GM12878 (cell line): ENCODE measurements around the gene DPF3. TPM values are rescaled to one million over a fixed set of nuclear protein-coding genes. Genes with fewer than 3 reads are reported as not detected.

Source experiments
- ATAC-seq: fragments of 200-7000 bp; cut with Tn5 transposase; 3 replicates; pipeline ENCODE4 v1.9.1; 2020; ENCODE audit warnings: mild to moderate bottlenecking, moderate library complexity
- BruUV-seq: library from RNA; stranded (reverse); fragments of 400-500 nt; replicated peaks from 2 replicates; lab custom pipeline; 2021; lab: Mats Ljungman, UMichigan
- CTCF ChIA-PET: fragments of 300-600 bp; sonication (Branson Sonifier 250); formaldehyde crosslinking; extraction: SDS; loops from one replicate; lab custom pipeline; 2021; ENCODE audit warnings: inconsistent platforms; lab: Yijun Ruan, JAX
- POLR2A ChIA-PET: fragments of 350-600 bp; formaldehyde crosslinking; extraction: SDS; loops from one replicate; lab custom pipeline; 2021; ENCODE audit warnings: inconsistent platforms; lab: Charles Lee
- RAD21 ChIA-PET: fragments of 300-600 bp; sonication (Branson Sonifier 250); formaldehyde crosslinking; loops from one replicate; lab custom pipeline; 2023; ENCODE audit warnings: antibody characterized with exemption; ENCODE audit not compliant: unreplicated experiment; lab: Charles Lee
- SMC1A ChIA-PET: fragments of 300-600 bp; sonication (Branson Sonifier 250); formaldehyde crosslinking; loops from one replicate; lab custom pipeline; 2023; ENCODE audit not compliant: unreplicated experiment, uncharacterized antibody; lab: Charles Lee
- DNase-seq: peaks from one replicate; pipeline ENCODE4 v3.0.0-alpha.2; 2011; ENCODE audit warnings: low read depth, low spot score
- FAIRE-seq: peaks from 3 replicates; lab custom pipeline; 2011; peaks lifted over from hg19 to GRCh38; lab: Jason Lieb, UNC
- H2AFZ ChIP-seq: 2 replicates; pipeline ENCODE4 v1.6.0; 2011; ENCODE audit warnings: low read depth, low read length, control low read depth; ENCODE audit not compliant: control insufficient read depth
- H3K27ac ChIP-seq: 2 replicates; pipeline ENCODE4 v1.5.1; 2011; ENCODE audit warnings: control low read depth; ENCODE audit not compliant: control insufficient read depth, insufficient read depth
- H3K27me3 ChIP-seq, 2 experiments: replicated peaks in 1 of 2; 2 replicates each; pipeline versions ENCODE4 v1.6.0 to v1.6.1; 2011; ENCODE audit warnings: low read length in 1 of 2; ENCODE audit not compliant: control insufficient read depth in 2 of 2, insufficient read depth in 2 of 2
- H3K36me3 ChIP-seq, 2 experiments: 2 replicates each; pipeline ENCODE4 v1.5.1; 2011; ENCODE audit warnings: low read length in 1 of 2; ENCODE audit not compliant: control insufficient read depth in 2 of 2, insufficient read depth in 2 of 2
- H3K4me1 ChIP-seq: 2 replicates; pipeline ENCODE4 v1.6.1; 2011; ENCODE audit warnings: mild to moderate bottlenecking, low read length, moderate library complexity, mixed read lengths; ENCODE audit not compliant: control insufficient read depth, insufficient read depth
- H3K4me2 ChIP-seq: 2 replicates; pipeline ENCODE4 v1.6.0; 2011; ENCODE audit warnings: control low read depth; ENCODE audit not compliant: control insufficient read depth, insufficient read depth
- H3K4me3 ChIP-seq: fragments of 200-600 bp; sonication (generic); 2 replicates; pipeline ENCODE4 v1.5.1; 2016
- H3K79me2 ChIP-seq: 2 replicates; pipeline ENCODE4 v1.6.0; 2011; ENCODE audit warnings: low read length; ENCODE audit not compliant: control insufficient read depth, insufficient read depth
- H3K9ac ChIP-seq: 2 replicates; pipeline ENCODE4 v1.8.0; 2011; ENCODE audit warnings: low read length, control low read depth, mixed read lengths; ENCODE audit not compliant: control insufficient read depth, insufficient read depth
- H3K9me3 ChIP-seq: replicated peaks from 3 replicates; pipeline ENCODE4 v1.5.1; 2011; ENCODE audit warnings: mild to moderate bottlenecking, low read length; ENCODE audit not compliant: control insufficient read depth, insufficient read depth
- H4K20me1 ChIP-seq: 2 replicates; pipeline ENCODE4 v1.6.0; 2011; ENCODE audit not compliant: control insufficient read depth, insufficient read depth
- BACH1 ChIP-seq: fragments of 450-650 bp; IDR thresholded peaks from 2 replicates; pipeline ENCODE4 v1.6.1; 2017; ENCODE audit warnings: mild to moderate bottlenecking, borderline replicate concordance
- CEBPZ ChIP-seq: fragments of 150-350 bp; IDR thresholded peaks from 2 replicates; pipeline ENCODE4 v1.6.1; 2016; ENCODE audit warnings: low read depth, low read length
- CREM ChIP-seq: IDR thresholded peaks from 2 replicates; pipeline ENCODE4 v1.6.1; 2014; ENCODE audit warnings: antibody characterized with exemption, low read depth
- IRF4 ChIP-seq: IDR thresholded peaks from 2 replicates; pipeline ENCODE4 v1.6.1; 2011; ENCODE audit warnings: low read depth, low read length
- KDM1A ChIP-seq: fragments of 200-600 bp; sonication (generic); IDR thresholded peaks from 2 replicates; pipeline ENCODE4 v1.6.1; 2016; ENCODE audit warnings: borderline replicate concordance
- MTA3 ChIP-seq: IDR thresholded peaks from 2 replicates; pipeline ENCODE4 v1.6.1; 2012; ENCODE audit warnings: low read length, inconsistent platforms, borderline replicate concordance
- NFXL1 ChIP-seq: fragments of 450-650 bp; IDR thresholded peaks from 2 replicates; pipeline ENCODE4 v1.6.1; 2017; ENCODE audit warnings: antibody characterized with exemption, mild to moderate bottlenecking, borderline replicate concordance
- POLR2A ChIP-seq: IDR thresholded peaks from 2 replicates; pipeline ENCODE4 v1.6.1; 2011; ENCODE audit warnings: low read depth, mild to moderate bottlenecking, low read length
- POU2F2 ChIP-seq: IDR thresholded peaks from 3 replicates; pipeline ENCODE4 v1.6.1; 2011; ENCODE audit warnings: low read depth, mild to moderate bottlenecking, low read length, borderline replicate concordance
- SMC3 ChIP-seq: IDR thresholded peaks from 2 replicates; pipeline ENCODE4 v1.6.1; 2011; ENCODE audit warnings: low read length, improper control_type of control experiment, borderline replicate concordance
- TCF3 ChIP-seq: IDR thresholded peaks from 2 replicates; pipeline ENCODE4 v1.6.1; 2012; ENCODE audit warnings: low read depth, mild to moderate bottlenecking, low read length, borderline replicate concordance; ENCODE audit not compliant: insufficient read depth
- ZBTB40 ChIP-seq: fragments of 450-650 bp; IDR thresholded peaks from 2 replicates; pipeline ENCODE4 v1.6.1; 2016; ENCODE audit warnings: mild to moderate bottlenecking, moderate library complexity, borderline replicate concordance
- ZNF274 ChIP-seq: IDR thresholded peaks from one replicate; pipeline ENCODE4 v1.8.0; 2011; ENCODE audit not compliant: insufficient read length, insufficient read depth
- WGBS: methylation state at CpG from one replicate; pipeline ENCODE4 v1.1.6; 2016; ENCODE audit warnings: low lambda C conversion rate; ENCODE audit not compliant: insufficient replicate concordance, insufficient coverage; ENCODE audit errors: missing lambda C conversion rate; 5-methylcytosine and 5-hydroxymethylcytosine counted together
- in situ Hi-C: fragments of 300-500 bp; cut with MboI; formaldehyde crosslinking; loops from 9 replicates; pipeline ENCODE4 v1.14.3; 2018; ENCODE audit warnings: mixed read lengths
- intact Hi-C: fragments of 100-400 bp; cut with micrococcal nuclease; formaldehyde crosslinking; loops from one replicate; pipeline ENCODE4 v1.14.2; 2022; ENCODE audit not compliant: unreplicated experiment
- polyA plus RNA-seq, 11 experiments: library from polyadenylated mRNA; depleted of rRNA in 4 of 11; unstranded in 6 of 11; stranded (reverse) in 5 of 11; fragments of >200 nt; fragmentation: Nextera tagmentation in 4 of 11; fragmentation: Illumina TruSeq in 1 of 11; extraction: Ambion mirVana in 4 of 11; extraction: Trizol in 1 of 11; gene quantifications; 1 replicate in 1 of 11; 2 replicates in 10 of 11; pipeline versions ENCODE4 v1.2.1 to v1.2.3, GENCODE V29; 2011 to 2016; ENCODE audit warnings: inconsistent platforms in 2 of 11, missing spikeins in 2 of 11, low read depth in 1 of 11
- total RNA-seq, 4 experiments: library from RNA; depleted of rRNA in 3 of 4; stranded (reverse); fragments of >200 nt in 3 of 4; fragmentation: Illumina TruSeq in 1 of 4; extraction: Trizol in 1 of 4; gene quantifications; 2 replicates each; pipeline versions ENCODE4 v1.2.1 to v1.2.3, GENCODE V29; 2013 to 2021
- TF ChIP-seq, protein P1 (sequence below): fragments of 450-650 bp; IDR thresholded peaks from 2 replicates; pipeline ENCODE4 v1.6.1; 2016; ENCODE audit warnings: mild to moderate bottlenecking

Gene DPF3
- total and polyA plus RNA-seq, 10 of the 15 experiments (the other 5 are each of a cell fraction or from before 2014, with no cell fraction given) = 0.69 to 8.0 (median 2.2) TPM

DNA sequence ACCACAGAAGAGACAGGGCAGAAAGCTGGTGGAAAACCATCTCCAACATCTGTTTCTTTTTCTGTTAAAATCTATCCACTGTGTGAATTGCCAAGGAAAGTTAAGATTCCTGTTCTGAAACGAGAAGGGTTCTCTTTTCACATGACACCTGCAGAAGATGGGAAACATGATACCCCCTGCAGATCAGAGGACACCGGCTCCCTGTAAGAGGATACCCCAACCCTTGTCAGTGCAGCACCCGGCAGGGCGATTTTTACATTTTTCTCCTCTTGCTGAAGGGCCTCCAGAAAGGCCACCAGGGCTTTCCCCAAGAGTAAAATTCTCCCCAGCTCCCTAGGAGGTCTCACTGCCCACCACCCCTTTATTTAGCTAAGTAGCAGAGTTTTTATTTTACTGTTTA, 48.2 kb downstream of the DPF3 start:
- H2AFZ ChIP-seq = no peak overlapping the region
- in situ Hi-C loops = no loop called here
- no peaks in the 10 kb centered on the region for H3K4me1 ChIP-seq
- SMC1A ChIA-PET = no interaction called here
- CTCF ChIA-PET = no interaction called here
- no TSS peak for BruUV-seq
- no peak overlapping the region for H3K27ac ChIP-seq
- no peak overlapping the region for H3K9ac ChIP-seq
- H3K79me2 ChIP-seq = no peaks in the 10 kb centered on the region
- DNase-seq = no peak
- H4K20me1 ChIP-seq = no peaks in the 10 kb centered on the region
- WGBS = 73% methylated on average over 4 of the region's 4 CpGs
- H3K4me2 ChIP-seq = no peak overlapping the region
- no peaks in the 10 kb centered on the region for H3K27me3 ChIP-seq
- TF ChIP-seq TCF3 = no peak
- no peak for TF ChIP-seq POU2F2
- TF ChIP-seq IRF4 = no peak
- no peak for TF ChIP-seq NFXL1
- TF ChIP-seq POLR2A = no peak
- TF ChIP-seq BACH1 = no peak
- TF ChIP-seq ZNF274 = no peak
- TF ChIP-seq MTA3 = no peak
- no peak for TF ChIP-seq KDM1A
- no peak for TF ChIP-seq SMC3
- no peak for TF ChIP-seq CEBPZ
- TF ChIP-seq ZBTB40 = no peak
- TF ChIP-seq, protein P1, sequence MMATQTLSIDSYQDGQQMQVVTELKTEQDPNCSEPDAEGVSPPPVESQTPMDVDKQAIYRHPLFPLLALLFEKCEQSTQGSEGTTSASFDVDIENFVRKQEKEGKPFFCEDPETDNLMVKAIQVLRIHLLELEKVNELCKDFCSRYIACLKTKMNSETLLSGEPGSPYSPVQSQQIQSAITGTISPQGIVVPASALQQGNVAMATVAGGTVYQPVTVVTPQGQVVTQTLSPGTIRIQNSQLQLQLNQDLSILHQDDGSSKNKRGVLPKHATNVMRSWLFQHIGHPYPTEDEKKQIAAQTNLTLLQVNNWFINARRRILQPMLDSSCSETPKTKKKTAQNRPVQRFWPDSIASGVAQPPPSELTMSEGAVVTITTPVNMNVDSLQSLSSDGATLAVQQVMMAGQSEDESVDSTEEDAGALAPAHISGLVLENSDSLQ = no peak
- no peak for TF ChIP-seq CREM
- no peaks in the 10 kb centered on the region for H3K36me3 ChIP-seq
- RAD21 ChIA-PET = no interaction called here
- H3K4me3 ChIP-seq = no peak overlapping the region
- ATAC-seq = no peak
- POLR2A ChIA-PET = no interaction called here
- no peaks in the 10 kb centered on the region for H3K9me3 ChIP-seq
- intact Hi-C loops = no loop called here
- FAIRE-seq = no peak
